SK-MEL-5 (cell line): ENCODE results near the gene RNF144A. TPM values are rescaled to one million over a fixed set of nuclear protein-coding genes. Genes with fewer than 3 reads are reported as not detected.

Experiments used
- DNase-seq: peaks from one replicate; pipeline ENCODE4 v3.0.0-alpha.2; 2016; ENCODE audit warnings: low read depth, low spot score
- in situ Hi-C: cut with HindIII; loops from 2 replicates; pipeline ENCODE4 v1.10.0; 2016; ENCODE audit warnings: low sequenced_read_pairs, high pct_unique_total_duplicates, low pct_unique_long_range_greater_than_20kb
- polyA plus RNA-seq, 2 experiments: library from polyadenylated mRNA; depleted of rRNA; stranded (reverse); fragments of >200 nt; gene quantifications; 2 replicates each; pipeline ENCODE4 v1.2.3, GENCODE V29; 2015
- total RNA-seq: library from RNA; depleted of rRNA; stranded (reverse); fragments of >200 nt; shearing (Covaris generic); gene quantifications from 2 replicates; pipeline ENCODE4 v1.2.3, GENCODE V29; 2014; rRNA removed

Gene RNF144A, protein sequence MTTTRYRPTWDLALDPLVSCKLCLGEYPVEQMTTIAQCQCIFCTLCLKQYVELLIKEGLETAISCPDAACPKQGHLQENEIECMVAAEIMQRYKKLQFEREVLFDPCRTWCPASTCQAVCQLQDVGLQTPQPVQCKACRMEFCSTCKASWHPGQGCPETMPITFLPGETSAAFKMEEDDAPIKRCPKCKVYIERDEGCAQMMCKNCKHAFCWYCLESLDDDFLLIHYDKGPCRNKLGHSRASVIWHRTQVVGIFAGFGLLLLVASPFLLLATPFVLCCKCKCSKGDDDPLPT
- 83.1 and 85.8 TPM in 2 replicates for total RNA-seq
- 97.0 and 97.6 TPM in 2 replicates for polyA plus RNA-seq (2015; cell fraction: cytosol; rRNA removed)
- polyA plus RNA-seq (2015; cell fraction: nucleus; rRNA removed) = 63.4 and 78.2 TPM in 2 replicates

GRCh38 chr2:6917071-6917760, at the start of gene RNF144A:
Gene RNF144A, plus strand, starts transcription at chr2:6917412. Its CDS starts 79,515 bp downstream, at chr2:6996927.
- DNase-seq = peak; percentile 66
- in situ Hi-C loops = no loop called here

DNA sequence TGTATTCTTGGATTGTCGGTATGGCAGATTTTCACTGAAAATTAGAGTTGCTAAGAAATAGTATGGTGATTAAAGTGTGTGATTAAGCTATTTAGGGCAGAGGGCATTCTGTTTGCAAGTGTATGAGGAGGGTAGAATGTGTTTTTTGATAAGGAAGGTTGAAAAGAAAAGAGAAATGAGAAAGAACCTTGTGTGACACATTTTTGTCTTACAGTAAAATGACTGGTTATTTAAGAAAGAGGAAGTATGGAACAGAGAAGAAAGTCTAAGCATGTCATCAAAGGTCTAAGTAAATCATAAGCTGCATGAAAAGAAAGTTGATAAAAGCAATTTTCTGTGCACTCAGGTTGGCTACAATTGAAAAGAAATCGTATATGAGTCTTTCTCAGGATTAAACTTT, 44.8 kb upstream of the RNF144A start:
- no peak for DNase-seq
- in situ Hi-C loops = no loop called here

- DNase-seq = no peak
- in situ Hi-C loops = no loop called here
Measured at GRCh38 chr2:6874032-6874431, 43.2 kb upstream of the RNF144A start.

GRCh38 chr2:6876309-6876708, 40.9 kb upstream of the RNF144A start:
- in situ Hi-C loops = no loop called here
- no peak for DNase-seq

- in situ Hi-C loops = no loop called here
Measured at GRCh38 chr2:6877402-6878304, 39.6 kb upstream of the RNF144A start, which contains the start of gene RSAD2. Gene RSAD2, plus strand, starts transcription at chr2:6877777. Its CDS starts 24 bp downstream, at chr2:6877801.

DNA sequence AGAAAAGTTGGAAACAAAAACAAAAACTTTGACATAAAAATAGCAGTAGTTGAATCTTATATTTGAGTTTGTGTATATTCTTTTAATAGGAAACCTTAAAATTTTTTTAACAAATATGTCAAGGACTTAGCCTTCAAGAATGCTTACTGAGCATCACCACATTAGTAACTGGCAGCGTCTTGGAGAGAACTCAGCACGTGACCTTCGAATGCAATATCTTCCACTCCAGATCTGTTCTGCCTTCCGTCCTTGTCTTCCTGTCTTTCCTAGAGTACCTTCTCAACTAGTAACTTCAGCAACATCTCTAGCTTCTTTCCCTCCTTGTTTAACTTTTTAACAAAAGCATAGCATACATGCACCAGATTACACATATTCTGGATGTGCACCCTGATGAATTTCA, 38.7 kb upstream of the RNF144A start:
- in situ Hi-C loops = no loop called here
- no peak for DNase-seq

More at GRCh38 chr2:6877402-6878304, 39.6 kb upstream of the RNF144A start, which contains the start of gene RSAD2:
- peak; percentile 17 for DNase-seq

GRCh38 chr2:6879011-6879410, 38.2 kb upstream of the RNF144A start:
- in situ Hi-C loops = no loop called here
- no peak for DNase-seq

GRCh38 chr2:6880200-6880733, 36.9 kb upstream of the RNF144A start:
- no peak for DNase-seq

DNA sequence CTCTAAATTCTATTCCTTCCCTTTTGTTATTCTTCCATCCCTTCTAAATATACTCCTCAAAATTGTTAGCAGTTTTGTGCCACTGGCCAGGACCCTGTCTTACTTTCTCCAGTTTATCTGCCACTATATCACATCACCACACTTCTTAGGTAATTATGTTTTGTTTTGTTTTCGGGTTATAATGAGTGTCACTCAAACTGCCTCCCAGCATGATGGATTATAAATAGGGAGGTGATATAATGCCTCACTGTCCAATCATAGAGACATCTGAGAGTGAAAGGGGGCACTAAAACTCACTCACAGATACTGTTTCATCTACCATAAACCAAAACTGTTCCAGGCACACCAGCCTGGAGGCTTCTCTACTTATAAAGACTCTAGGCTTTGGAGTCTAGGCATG, 36.2 kb upstream of the RNF144A start:
- no peak for DNase-seq
- in situ Hi-C loops = no loop called here

More at GRCh38 chr2:6880200-6880733, 36.9 kb upstream of the RNF144A start:
- in situ Hi-C loops = no loop called here

- DNase-seq = no peak
- in situ Hi-C loops = no loop called here
Measured at GRCh38 chr2:6881516-6881915, 35.7 kb upstream of the RNF144A start.

DNA sequence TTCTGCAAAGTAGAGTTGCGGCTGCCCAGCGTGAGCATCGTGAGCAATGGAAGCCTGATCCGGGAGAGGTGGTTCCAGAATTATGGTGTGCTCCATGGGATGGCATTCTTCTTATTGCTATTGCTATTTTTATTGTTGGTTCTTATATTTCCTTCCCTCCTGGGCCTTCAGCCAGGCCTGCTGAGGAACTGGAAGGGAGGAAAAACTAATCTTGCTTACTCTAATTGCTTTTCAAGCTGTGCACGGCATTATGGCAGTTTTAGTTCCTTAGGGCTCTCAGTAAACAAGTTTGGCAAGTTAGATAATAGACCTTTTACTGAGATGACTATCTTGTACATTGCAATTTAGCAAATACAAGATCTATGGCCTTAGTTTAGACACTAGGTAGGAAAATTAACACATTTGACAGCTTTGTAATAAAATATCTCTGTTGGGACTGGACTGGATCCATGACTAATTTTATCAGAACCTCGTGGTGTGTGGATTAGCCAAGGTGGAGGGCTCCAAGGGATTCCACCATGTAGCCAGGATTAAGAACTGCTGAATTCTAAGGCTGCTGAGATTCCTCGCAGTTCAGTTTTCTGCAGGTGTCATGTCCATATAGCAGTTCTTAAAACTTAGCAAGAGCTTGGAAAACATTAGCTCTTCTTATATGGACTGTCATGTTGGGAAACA, 33.6 kb upstream of the RNF144A start:
- no peak for DNase-seq
- in situ Hi-C loops = no loop called here

DNA sequence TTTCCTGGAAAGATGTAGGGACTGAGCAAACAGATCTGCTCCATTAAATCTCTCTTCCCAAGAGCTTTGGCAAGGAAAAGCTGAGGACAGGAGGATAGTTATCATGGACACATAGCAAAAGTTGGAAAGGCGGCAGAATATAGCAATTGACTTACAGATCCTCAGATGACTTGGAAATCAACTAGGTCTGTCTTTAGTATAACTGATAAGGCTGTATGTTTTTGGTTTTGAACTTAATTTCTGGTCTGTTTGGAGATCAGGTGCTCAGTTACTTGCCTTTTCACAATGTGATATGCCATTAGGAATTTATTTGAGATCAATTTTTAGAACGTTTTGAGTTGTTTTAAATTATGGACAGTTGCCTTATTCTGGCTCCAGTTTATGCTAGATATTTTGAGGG, 31.7 kb upstream of the RNF144A start:
- DNase-seq = no peak
- in situ Hi-C loops = no loop called here

GRCh38 chr2:6885968-6886367, 31.2 kb upstream of the RNF144A start:
- DNase-seq = no peak
- in situ Hi-C loops = no loop called here

GRCh38 chr2:6887751-6888192, 29.4 kb upstream of the RNF144A start:
- DNase-seq = no peak
- in situ Hi-C loops = no loop called here

DNA sequence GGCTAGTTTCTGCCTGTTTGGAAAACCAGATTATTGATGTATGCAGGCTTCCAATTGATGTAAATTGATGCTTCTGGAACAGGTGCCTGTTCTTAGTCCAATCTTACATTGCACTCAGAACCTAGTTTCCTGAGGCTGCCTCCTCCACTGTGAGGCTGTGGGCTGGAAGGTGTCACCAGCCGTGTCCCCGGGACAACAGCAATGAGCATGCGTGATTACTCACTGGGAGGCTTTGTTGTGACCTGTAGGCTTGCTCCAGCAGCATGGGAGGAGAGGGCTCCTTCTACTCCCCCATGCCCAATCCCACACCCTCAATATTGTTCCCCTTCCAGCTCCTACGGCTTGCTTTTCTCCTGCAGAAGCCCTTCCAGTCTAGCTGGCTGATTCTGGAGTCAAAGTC, 28.5 kb upstream of the RNF144A start:
- in situ Hi-C loops = no loop called here
- DNase-seq = no peak

- in situ Hi-C loops = no loop called here
- DNase-seq = no peak
Measured at GRCh38 chr2:6893876-6894482, 23.2 kb upstream of the RNF144A start.
